CD4-positive, alpha-beta T cell (primary cell): Measurements from ENCODE around the gene RNF208. TPM values are rescaled to one million over a fixed set of nuclear protein-coding genes. Genes with fewer than 3 reads are reported as not detected.
A peak's percentile ranks its signal among the peaks of the same experiment; 100 is the strongest.

Source experiments
- ATAC-seq: fragments of 200-7000 bp; cut with Tn5 transposase; one replicate; pipeline ENCODE4 v1.10.0; 2022; ENCODE audit warnings: mild to moderate bottlenecking; ENCODE audit not compliant: poor library complexity
- CTCF ChIA-PET: fragments of 350-600 bp; sonication (Branson Sonifier 250); formaldehyde crosslinking; loops from one replicate; lab custom pipeline; 2021; ENCODE audit warnings: antibody characterized with exemption, inconsistent platforms; lab: Charles Lee
- POLR2A ChIA-PET: fragments of 350-600 bp; sonication (Branson Sonifier 250); formaldehyde crosslinking; loops from one replicate; lab custom pipeline; 2021; ENCODE audit warnings: antibody characterized with exemption, inconsistent platforms; lab: Charles Lee
- DNase-seq, 14 experiments: peaks; one replicate each; pipeline ENCODE4 v3.0.0-alpha.2; 2013 to 2020; ENCODE audit warnings: mixed read lengths in 2 of 14
- H3K27ac ChIP-seq, 2 donors: one replicate each; pipeline versions ENCODE4 v1.5.1 to v1.7.0; 2013; ENCODE audit warnings: low read length in 2 of 2, low read depth in 1 of 2, mild to moderate bottlenecking in 1 of 2
- H3K27me3 ChIP-seq, 2 experiments: 1 replicate in 1 of 2; 2 replicates in 1 of 2; pipeline versions ENCODE4 v1.6.1 to v1.7.0; 2013; ENCODE audit warnings: low read length in 2 of 2, control low read depth in 1 of 2, mild to moderate bottlenecking in 1 of 2, moderate library complexity in 1 of 2; ENCODE audit not compliant: insufficient read depth in 2 of 2, control insufficient read depth in 1 of 2
- H3K36me3 ChIP-seq: one replicate; pipeline ENCODE4 v1.6.1; 2013; ENCODE audit warnings: low read length, control low read depth; ENCODE audit not compliant: insufficient read depth
- H3K4me1 ChIP-seq: one replicate; pipeline ENCODE4 v1.6.1; 2013; ENCODE audit warnings: low read length, control low read depth; ENCODE audit not compliant: insufficient read depth
- H3K4me3 ChIP-seq: one replicate; pipeline ENCODE4 v1.5.1; 2013; ENCODE audit warnings: mild to moderate bottlenecking, low read length, moderate library complexity
- H3K9me3 ChIP-seq, 2 experiments: 1 replicate in 1 of 2; 2 replicates in 1 of 2; pipeline versions ENCODE4 v1.6.1 to v1.7.0; 2013; ENCODE audit warnings: low read length in 2 of 2, mild to moderate bottlenecking in 2 of 2, control low read depth in 1 of 2, moderate library complexity in 1 of 2; ENCODE audit not compliant: control insufficient read depth in 1 of 2, insufficient read depth in 1 of 2
- H3K27ac Mint-ChIP-seq: one replicate; pipeline ENCODE4 v1.8.0; 2020; ENCODE audit warnings: mixed read lengths
- H3K27me3 Mint-ChIP-seq: one replicate; pipeline ENCODE4 v1.8.0; 2021; ENCODE audit warnings: mixed read lengths
- H3K36me3 Mint-ChIP-seq: one replicate; pipeline ENCODE4 v1.8.0; 2021; ENCODE audit warnings: low read depth, mixed read lengths
- H3K4me1 Mint-ChIP-seq: one replicate; pipeline ENCODE4 v1.8.0; 2021; ENCODE audit warnings: low read depth, mixed read lengths
- H3K4me3 Mint-ChIP-seq: one replicate; pipeline ENCODE4 v1.8.0; 2020; ENCODE audit warnings: mild to moderate bottlenecking, mixed read lengths
- H3K9me3 Mint-ChIP-seq: one replicate; pipeline ENCODE4 v1.8.0; 2020; ENCODE audit warnings: mixed read lengths
- CTCF ChIP-seq: fragments of 200-600 bp; IDR thresholded peaks from one replicate; pipeline ENCODE4 v1.8.0; 2022; ENCODE audit warnings: antibody characterized with exemption, mild to moderate bottlenecking
- intact Hi-C, 2 experiments: fragments of 100-400 bp; cut with DNase I in 1 of 2; cut with micrococcal nuclease in 1 of 2; formaldehyde crosslinking; loops; one replicate each; pipeline versions ENCODE4 v1.15.1 to v1.9.0; 2023 to 2025; cut with DNase I, micrococcal nuclease
- total RNA-seq, 174 experiments: library from RNA in 2 of 174; stranded (reverse) in 2 of 174; gene quantifications; one replicate each; pipeline ENCODE4 v1.2.3 and lab custom pipeline; 2021 to 2026

Gene RNF208
- total RNA-seq, 2 experiments from 2014 or later, result 0.66 to 0.67 TPM

GRCh38 chr9:137185921-137186320 is 36.1 kb downstream of the RNF208 start:
- intact Hi-C loops, result loop anchor here in 1 of 2 experiments (5.0 kb wide), 1 partner anchor 51 kb away; no protein-coding TSS in a partner anchor
- ATAC-seq, result no peak
- H3K27me3 ChIP-seq, result no peaks in the 10 kb centered on the region
- H3K36me3 ChIP-seq, result peaks cover 66% of the 10 kb centered on the region
- ChIA-PET CTCF (no interaction called here), POLR2A (no interaction called here)
- peaks cover 72% of the 10 kb centered on the region for H3K36me3 Mint-ChIP-seq
- no peaks in the 10 kb centered on the region for H3K9me3 ChIP-seq
- peaks cover 29% of the 10 kb centered on the region for H3K4me1 Mint-ChIP-seq
- H3K27me3 Mint-ChIP-seq, result no peaks in the 10 kb centered on the region
- H3K4me1 ChIP-seq, result peaks cover 50% of the 10 kb centered on the region
- no peak overlapping the region for H3K27ac Mint-ChIP-seq
- no peak for DNase-seq
- peak overlapping the region; percentile 93 for H3K4me3 Mint-ChIP-seq
- no peak overlapping the region for H3K4me3 ChIP-seq
- no peak for TF ChIP-seq CTCF
- no peaks in the 10 kb centered on the region for H3K9me3 Mint-ChIP-seq
- H3K27ac ChIP-seq, result no peak overlapping the region

- no peak for TF ChIP-seq CTCF
- peaks cover 29% of the 10 kb centered on the region for H3K4me1 Mint-ChIP-seq
- H3K9me3 Mint-ChIP-seq, result no peaks in the 10 kb centered on the region
- CTCF ChIA-PET, result no interaction called here
- DNase-seq, result no peak
- H3K27me3 Mint-ChIP-seq, result no peaks in the 10 kb centered on the region
- peaks cover 44% of the 10 kb centered on the region for H3K4me1 ChIP-seq
- no peak for ATAC-seq
- POLR2A ChIA-PET, result no interaction called here
- no peaks in the 10 kb centered on the region for H3K27me3 ChIP-seq
- no peak overlapping the region for H3K4me3 Mint-ChIP-seq
- no peak overlapping the region for H3K4me3 ChIP-seq
- no peak overlapping the region for H3K27ac ChIP-seq
- intact Hi-C loops, result loop anchor here in 1 of 2 experiments (5.0 kb wide), 1 partner anchor 52 kb away; no protein-coding TSS in a partner anchor
- H3K36me3 Mint-ChIP-seq, result peaks cover 70% of the 10 kb centered on the region
- H3K36me3 ChIP-seq, result peaks cover 66% of the 10 kb centered on the region
- H3K27ac Mint-ChIP-seq, result no peak overlapping the region
- H3K9me3 ChIP-seq, result no peaks in the 10 kb centered on the region
Observed at GRCh38 chr9:137184881-137185660, 37.0 kb downstream of the RNF208 start.

GRCh38 chr9:137183980-137184595 is 38.0 kb downstream of the RNF208 start:
- intact Hi-C loops, result no loop called here
- TF ChIP-seq CTCF, result no peak
- H3K4me1 ChIP-seq, result peaks cover 35% of the 10 kb centered on the region
- no peaks in the 10 kb centered on the region for H3K9me3 ChIP-seq
- DNase-seq (no peak), ATAC-seq (no peak)
- Mint-ChIP-seq H3K36me3 (peaks cover 68% of the 10 kb centered on the region), H3K27me3 (no peaks in the 10 kb centered on the region), H3K4me1 (peaks cover 22% of the 10 kb centered on the region), H3K27ac (peak overlapping the region; percentile 39), H3K9me3 (no peaks in the 10 kb centered on the region), H3K4me3 (peak overlapping the region; percentile 56)
- CTCF ChIA-PET, result no interaction called here
- no peak overlapping the region for H3K27ac ChIP-seq
- H3K27me3 ChIP-seq, result no peaks in the 10 kb centered on the region
- peaks cover 71% of the 10 kb centered on the region for H3K36me3 ChIP-seq
- POLR2A ChIA-PET, result no interaction called here
- no peak overlapping the region for H3K4me3 ChIP-seq
